ENCODE data around the gene PACS2.

Gene PACS2

DNA sequence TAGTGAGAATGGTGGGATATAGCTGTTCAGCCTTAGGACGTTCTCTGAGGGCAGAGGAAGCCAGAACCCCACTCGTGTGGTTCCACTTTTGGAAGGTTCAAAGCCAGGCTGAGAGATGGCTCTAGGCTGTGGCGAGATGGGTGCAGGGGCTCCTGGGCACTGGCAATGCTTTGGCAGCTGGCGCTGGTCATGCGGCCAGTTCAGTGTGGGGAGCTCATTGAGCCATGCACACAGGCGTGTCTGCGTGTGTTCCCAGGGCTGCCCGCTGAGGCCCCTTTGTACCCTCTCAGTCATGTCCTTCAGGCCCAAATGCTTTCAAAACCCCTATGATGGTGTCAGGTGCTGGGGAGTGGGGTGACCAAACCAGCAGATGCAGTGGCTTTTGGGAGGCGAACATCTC is 85.5 kb downstream of the PACS2 start:
- no peak for DNase-seq (ENCODE audit: low read depth)
- H3K4me3 ChIP-seq (ENCODE audit: low read depth, low read length) = no peak overlapping the region
- TF ChIP-seq, protein P1, sequence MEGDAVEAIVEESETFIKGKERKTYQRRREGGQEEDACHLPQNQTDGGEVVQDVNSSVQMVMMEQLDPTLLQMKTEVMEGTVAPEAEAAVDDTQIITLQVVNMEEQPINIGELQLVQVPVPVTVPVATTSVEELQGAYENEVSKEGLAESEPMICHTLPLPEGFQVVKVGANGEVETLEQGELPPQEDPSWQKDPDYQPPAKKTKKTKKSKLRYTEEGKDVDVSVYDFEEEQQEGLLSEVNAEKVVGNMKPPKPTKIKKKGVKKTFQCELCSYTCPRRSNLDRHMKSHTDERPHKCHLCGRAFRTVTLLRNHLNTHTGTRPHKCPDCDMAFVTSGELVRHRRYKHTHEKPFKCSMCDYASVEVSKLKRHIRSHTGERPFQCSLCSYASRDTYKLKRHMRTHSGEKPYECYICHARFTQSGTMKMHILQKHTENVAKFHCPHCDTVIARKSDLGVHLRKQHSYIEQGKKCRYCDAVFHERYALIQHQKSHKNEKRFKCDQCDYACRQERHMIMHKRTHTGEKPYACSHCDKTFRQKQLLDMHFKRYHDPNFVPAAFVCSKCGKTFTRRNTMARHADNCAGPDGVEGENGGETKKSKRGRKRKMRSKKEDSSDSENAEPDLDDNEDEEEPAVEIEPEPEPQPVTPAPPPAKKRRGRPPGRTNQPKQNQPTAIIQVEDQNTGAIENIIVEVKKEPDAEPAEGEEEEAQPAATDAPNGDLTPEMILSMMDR (conservative IDR thresholded peaks at IDR 0.05; ENCODE audit: low read depth, low read length) = no peak

DNA sequence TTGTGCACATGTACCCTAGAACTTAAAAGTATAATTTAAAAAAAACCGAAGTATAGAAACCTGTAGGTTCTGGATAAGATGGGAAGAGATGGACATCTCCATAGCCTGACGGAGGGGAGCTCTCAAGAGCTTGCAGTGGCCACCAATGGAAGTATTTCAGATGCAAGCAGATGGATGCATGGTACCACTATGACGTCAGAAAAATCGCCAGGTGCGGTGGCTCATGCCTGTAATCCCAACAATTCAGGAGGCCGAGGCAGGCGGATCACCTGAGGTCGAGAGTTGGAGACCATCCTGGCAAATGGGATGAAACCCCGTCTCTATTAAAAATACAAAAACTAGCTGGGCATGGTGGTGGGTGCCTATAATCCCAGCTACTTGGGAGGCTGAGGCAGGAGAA is 87.2 kb downstream of the PACS2 start:
- TF ChIP-seq, protein P1 (conservative IDR thresholded peaks at IDR 0.05; ENCODE audit: low read depth, low read length) = no peak
- DNase-seq (ENCODE audit: low read depth) = no peak
- no peak overlapping the region for H3K4me3 ChIP-seq (ENCODE audit: low read depth, low read length)

DNA sequence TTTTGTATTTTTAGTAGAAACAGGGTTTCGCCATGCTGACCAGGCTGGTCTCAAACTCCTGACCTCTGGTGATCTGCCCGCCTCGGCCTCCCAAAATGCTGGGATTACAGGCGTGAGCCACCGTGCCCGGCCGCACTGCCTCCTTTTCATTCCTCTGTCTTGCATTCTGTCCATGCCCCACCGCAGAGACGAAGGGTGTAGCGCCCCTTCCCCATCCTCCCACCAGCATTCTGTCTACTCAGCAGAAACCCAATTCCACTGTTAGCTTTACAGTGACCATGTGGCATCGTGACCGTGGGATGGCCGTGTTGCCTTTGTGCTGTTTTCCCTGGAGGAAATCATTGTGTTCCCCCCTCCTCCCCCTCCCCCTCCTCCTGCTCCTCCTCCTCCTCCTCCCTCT is 94.0 kb downstream of the PACS2 start:
- TF ChIP-seq, protein P1 (conservative IDR thresholded peaks at IDR 0.05; ENCODE audit: low read depth, low read length) = no peak
- DNase-seq (ENCODE audit: low read depth) = no peak
- no peak overlapping the region for H3K4me3 ChIP-seq (ENCODE audit: low read depth, low read length)

DNA sequence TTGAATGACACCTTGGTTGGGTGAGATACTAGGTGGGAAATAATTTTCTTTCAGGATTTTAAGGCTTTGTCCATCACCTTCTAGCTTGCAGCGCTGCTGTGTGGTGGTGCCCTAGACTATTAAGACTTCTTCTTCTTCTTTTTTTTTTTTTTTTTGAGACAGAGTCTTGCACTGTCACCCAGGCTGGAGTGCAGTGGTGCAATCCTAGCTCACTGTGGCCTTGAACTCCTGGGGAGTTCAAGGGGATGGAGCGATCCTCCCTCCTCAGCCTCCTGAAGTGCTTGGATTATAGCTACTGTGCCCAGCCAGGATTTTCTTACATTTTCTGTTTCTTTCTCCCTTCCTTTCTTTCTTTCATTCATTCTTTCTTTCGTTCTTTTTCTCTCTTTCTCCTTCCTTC is 94.8 kb downstream of the PACS2 start:
- TF ChIP-seq, protein P1 (conservative IDR thresholded peaks at IDR 0.05; ENCODE audit: low read depth, low read length) = no peak
- H3K4me3 ChIP-seq (ENCODE audit: low read depth, low read length) = no peak overlapping the region
- no peak for DNase-seq (ENCODE audit: low read depth)

DNA sequence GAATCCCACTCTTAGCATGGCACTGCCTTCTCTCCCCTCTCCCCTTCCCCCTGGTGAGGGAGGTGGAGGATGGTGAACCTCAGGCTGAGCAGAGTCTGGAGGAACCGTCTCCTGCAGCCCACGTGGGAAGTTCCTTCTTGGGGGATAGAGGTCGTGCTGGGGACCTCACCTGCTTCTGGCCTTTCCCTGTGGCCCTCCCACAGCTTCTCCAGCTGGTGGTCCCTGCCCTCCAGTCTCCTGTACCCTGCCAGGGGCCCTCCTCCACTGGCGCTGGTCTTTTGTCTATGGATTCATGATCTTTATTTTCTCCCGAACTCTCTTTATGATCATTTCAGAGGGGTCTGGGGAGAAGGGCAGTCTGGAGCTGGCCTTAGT is 96.1 kb downstream of the PACS2 start:
- no peak overlapping the region for H3K4me3 ChIP-seq (ENCODE audit: low read depth, low read length)
- no peak for DNase-seq (ENCODE audit: low read depth)
- TF ChIP-seq, protein P1 (conservative IDR thresholded peaks at IDR 0.05; ENCODE audit: low read depth, low read length) = no peak

DNA sequence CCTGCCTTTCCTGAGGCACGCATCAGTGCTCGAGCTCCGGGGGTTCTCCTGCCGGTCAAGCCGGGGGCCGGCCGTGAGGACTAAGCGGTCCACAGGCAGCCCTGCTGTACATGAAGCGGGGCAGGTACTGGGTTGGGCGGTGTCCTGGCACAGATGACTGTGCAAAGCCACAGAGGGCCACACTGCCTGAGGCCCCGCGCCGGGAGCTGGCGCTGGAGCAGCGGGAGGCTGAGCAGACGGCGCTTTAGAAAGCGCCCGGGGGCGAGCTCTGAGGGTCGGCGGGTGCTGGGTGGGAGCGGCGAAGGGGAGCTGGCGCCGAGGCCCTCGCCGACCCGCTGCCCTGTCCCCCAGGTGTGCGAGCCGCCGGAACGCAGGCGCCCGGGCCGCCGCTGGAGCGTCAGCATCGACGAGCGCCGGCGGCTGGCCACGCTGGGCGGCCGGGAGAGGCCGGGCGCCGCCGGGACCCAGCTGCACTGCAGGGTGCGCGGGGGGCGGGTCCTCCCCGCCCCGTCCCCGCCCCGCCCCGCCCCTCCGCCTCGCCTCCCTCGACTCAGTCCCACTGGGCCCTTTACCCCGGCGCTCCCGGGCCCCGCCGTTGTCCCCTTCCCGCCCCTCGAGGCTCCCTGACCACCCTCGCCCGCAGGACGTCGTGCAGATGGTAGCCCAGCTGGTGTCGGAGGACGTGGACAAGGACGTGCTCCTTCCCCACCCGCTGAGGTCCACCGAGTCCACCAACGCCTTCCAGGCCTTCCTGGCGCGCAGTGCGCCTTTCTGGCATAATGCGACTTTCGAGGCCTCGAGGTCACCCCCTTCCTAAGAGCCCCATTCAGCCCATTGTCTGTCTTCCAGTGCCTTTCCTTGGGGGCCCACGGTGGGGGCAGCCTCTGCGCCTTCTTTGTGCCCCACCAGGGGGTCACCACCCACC is 96.7 kb downstream of the PACS2 start:
- DNase-seq (ENCODE audit: low read depth) = peak; percentile 49
- TF ChIP-seq, protein P1 (conservative IDR thresholded peaks at IDR 0.05; ENCODE audit: low read depth, low read length) = no peak
- peak overlapping the region; percentile 37 for H3K4me3 ChIP-seq (ENCODE audit: low read depth, low read length)
